H1 (cell line): ENCODE results near the gene CYP2W1. TPM values are rescaled to one million over a fixed set of nuclear protein-coding genes. Genes with fewer than 3 reads are reported as not detected.
"Not testable (repeated sequence)": the region's sequence is repeated elsewhere in the genome, so short reads cannot be mapped to it uniquely, and the experiment has no call there.

Experiments used
- CTCF ChIA-PET: fragments of 300-600 bp; sonication (Branson Sonifier 250); formaldehyde crosslinking; loops from one replicate; lab custom pipeline; 2021; ENCODE audit not compliant: partially characterized antibody; lab: Charles Lee
- POLR2A ChIA-PET: fragments of 300-600 bp; sonication (Branson Sonifier 250); formaldehyde crosslinking; loops from one replicate; lab custom pipeline; 2021; ENCODE audit warnings: inconsistent platforms; ENCODE audit not compliant: partially characterized antibody; lab: Charles Lee
- DNase-seq, 2 experiments: peaks; one replicate each; pipeline versions ENCODE4 v3.0.0 to v3.0.0-alpha.2; 2010 to 2022; ENCODE audit warnings: low spot score in 2 of 2, low read depth in 1 of 2, mixed read lengths in 1 of 2
- FAIRE-seq: peaks from 2 replicates; lab custom pipeline; 2011; peaks lifted over from hg19 to GRCh38; lab: Jason Lieb, UNC
- H2AFZ ChIP-seq: 2 replicates; pipeline ENCODE4 v1.8.1; 2012; ENCODE audit warnings: low read length, inconsistent platforms
- H2AK5ac ChIP-seq: 2 replicates; pipeline ENCODE4 v1.6.1; 2013; ENCODE audit warnings: low read depth, low read length
- H2BK120ac ChIP-seq: replicated peaks from 2 replicates; pipeline ENCODE3; 2013; ENCODE audit warnings: low read depth, low read length, inconsistent platforms
- H2BK12ac ChIP-seq: 2 replicates; pipeline ENCODE4 v1.6.1; 2013; ENCODE audit warnings: low read depth, low read length
- H2BK15ac ChIP-seq: 2 replicates; pipeline ENCODE4 v1.6.1; 2013; ENCODE audit warnings: low read length
- H2BK20ac ChIP-seq: 2 replicates; pipeline ENCODE4 v1.6.1; 2013; ENCODE audit warnings: low read length
- H2BK5ac ChIP-seq: 2 replicates; pipeline ENCODE4 v1.6.1; 2013; ENCODE audit warnings: low read depth, low read length
- H3K14ac ChIP-seq: 2 replicates; pipeline ENCODE4 v1.6.1; 2013; ENCODE audit warnings: inconsistent platforms; ENCODE audit not compliant: insufficient read length
- H3K18ac ChIP-seq: 2 replicates; pipeline ENCODE4 v1.6.1; 2013; ENCODE audit warnings: low read length; ENCODE audit errors: extremely low read depth
- H3K23ac ChIP-seq: 2 replicates; pipeline ENCODE4 v1.6.1; 2013; ENCODE audit warnings: inconsistent platforms; ENCODE audit not compliant: insufficient read length
- H3K23me2 ChIP-seq: 2 replicates; pipeline ENCODE4 v1.6.1; 2013; ENCODE audit warnings: low read depth, low read length
- H3K27ac ChIP-seq: 2 replicates; pipeline ENCODE4 v1.6.1; 2011; ENCODE audit warnings: low read depth, low read length, inconsistent platforms
- H3K27me3 ChIP-seq, 4 experiments: replicated peaks in 1 of 4; 1 replicate in 1 of 4; 2 replicates in 3 of 4; pipeline versions ENCODE4 v1.6.1 to v1.8.1; 2011 to 2013; ENCODE audit warnings: low read length in 3 of 4, mild to moderate bottlenecking in 3 of 4, inconsistent platforms in 2 of 4, mixed read lengths in 2 of 4, moderate library complexity in 1 of 4; ENCODE audit not compliant: control insufficient read depth in 3 of 4, insufficient read depth in 3 of 4; ENCODE audit errors: extremely low read depth in 1 of 4
- H3K36me3 ChIP-seq, 4 experiments: 2 replicates each; pipeline versions ENCODE4 v1.6.1 to v1.8.1; 2011 to 2013; ENCODE audit warnings: mild to moderate bottlenecking in 4 of 4, low read length in 3 of 4, moderate library complexity in 2 of 4, control low read depth in 1 of 4, inconsistent platforms in 1 of 4; ENCODE audit not compliant: insufficient read depth in 4 of 4, control insufficient read depth in 2 of 4
- H3K4ac ChIP-seq: replicated peaks from 2 replicates; pipeline ENCODE3; 2013; ENCODE audit warnings: low read length, low read depth, mixed read lengths, inconsistent platforms; ENCODE audit not compliant: insufficient read length
- H3K4me1 ChIP-seq, 4 experiments: replicated peaks in 1 of 4; 1 replicate in 1 of 4; 2 replicates in 3 of 4; pipeline versions ENCODE4 v1.6.1 to v1.8.1; 2011 to 2013; ENCODE audit warnings: low read length in 3 of 4, inconsistent platforms in 2 of 4, mixed read lengths in 1 of 4; ENCODE audit not compliant: insufficient read depth in 4 of 4, control insufficient read depth in 3 of 4
- H3K4me2 ChIP-seq, 2 experiments: 2 replicates each; pipeline versions ENCODE4 v1.6.1 to v1.8.1; 2011 to 2013; ENCODE audit warnings: low read depth in 2 of 2, low read length in 2 of 2, control low read depth in 1 of 2, inconsistent platforms in 1 of 2, mild to moderate bottlenecking in 1 of 2; ENCODE audit not compliant: insufficient read depth in 1 of 2
- H3K4me3 ChIP-seq, 4 experiments: fragments of 200-600, 300-600 bp in 1 of 4; sonication (generic), shearing (Covaris generic), sonication (Bioruptor Twin) in 1 of 4; 2 replicates each; pipeline versions ENCODE4 v1.5.1 to v1.8.1; 2011 to 2016; ENCODE audit warnings: low read length in 4 of 4, low read depth in 3 of 4, control low read depth in 2 of 4, inconsistent platforms in 2 of 4, mild to moderate bottlenecking in 2 of 4, mixed read lengths in 1 of 4, moderate library complexity in 1 of 4; ENCODE audit not compliant: insufficient read depth in 2 of 4; ENCODE audit errors: extremely low read depth in 1 of 4
- H3K56ac ChIP-seq: replicated peaks from 2 replicates; pipeline ENCODE3; 2013; ENCODE audit warnings: low read depth, mild to moderate bottlenecking, mixed read lengths, low read length, inconsistent platforms; ENCODE audit not compliant: insufficient read length
- H3K79me1 ChIP-seq: 2 replicates; pipeline ENCODE4 v1.6.1; 2013; ENCODE audit warnings: low read depth, low read length, control low read depth
- H3K79me2 ChIP-seq, 2 experiments: 2 replicates each; pipeline versions ENCODE4 v1.6.1 to v1.8.1; 2012 to 2013; ENCODE audit warnings: low read length in 2 of 2, mild to moderate bottlenecking in 2 of 2, inconsistent platforms in 1 of 2; ENCODE audit not compliant: insufficient read depth in 2 of 2, control insufficient read depth in 1 of 2
- H3K9ac ChIP-seq, 4 experiments: replicated peaks in 1 of 4; 1 replicate in 1 of 4; 2 replicates in 3 of 4; pipeline versions ENCODE4 v1.6.1 to v1.8.1; 2011 to 2013; ENCODE audit warnings: low read depth in 3 of 4, low read length in 3 of 4, control low read depth in 2 of 4, mild to moderate bottlenecking in 2 of 4, moderate library complexity in 2 of 4, inconsistent platforms in 1 of 4; ENCODE audit errors: extremely low read depth in 1 of 4
- H3K9me3 ChIP-seq, 2 experiments: 2 replicates each; pipeline versions ENCODE4 v1.6.1 to v1.8.1; 2012 to 2013; ENCODE audit warnings: mild to moderate bottlenecking in 2 of 2, moderate library complexity in 2 of 2, control low read depth in 1 of 2, inconsistent platforms in 1 of 2, low read depth in 1 of 2, low read length in 1 of 2, mixed read lengths in 1 of 2; ENCODE audit not compliant: insufficient read depth in 2 of 2
- H4K20me1 ChIP-seq, 2 experiments: replicated peaks in 1 of 2; 2 replicates each; pipeline versions ENCODE3 to v1.8.1; 2011 to 2013; ENCODE audit warnings: inconsistent platforms in 2 of 2, low read length in 2 of 2, mild to moderate bottlenecking in 1 of 2; ENCODE audit not compliant: insufficient read depth in 2 of 2, control insufficient read depth in 1 of 2
- H4K5ac ChIP-seq: 2 replicates; pipeline ENCODE4 v1.6.1; 2013; ENCODE audit warnings: low read length, low read depth, mixed read lengths, inconsistent platforms; ENCODE audit not compliant: insufficient read length
- H4K8ac ChIP-seq: 2 replicates; pipeline ENCODE4 v1.8.0; 2013; ENCODE audit warnings: mild to moderate bottlenecking, moderate library complexity, low read length, inconsistent platforms; ENCODE audit not compliant: insufficient read depth; ENCODE audit errors: extremely low read depth
- H4K91ac ChIP-seq: replicated peaks from 2 replicates; pipeline ENCODE3; 2013; ENCODE audit warnings: low read length, mixed read lengths, inconsistent platforms; ENCODE audit not compliant: insufficient read length
- BACH1 ChIP-seq: IDR thresholded peaks from 2 replicates; pipeline ENCODE4 v1.6.1; 2012; ENCODE audit warnings: low read length, improper control_type of control experiment
- GABPA ChIP-seq: IDR thresholded peaks from 2 replicates; pipeline ENCODE4 v1.6.1; 2011; ENCODE audit warnings: mild to moderate bottlenecking, low read length, moderate library complexity, borderline replicate concordance; ENCODE audit not compliant: insufficient read depth
- HDAC2 ChIP-seq, 2 experiments: fragments of 300-600 bp in 1 of 2; sonication (generic) in 1 of 2; IDR thresholded peaks; 2 replicates each; pipeline ENCODE4 v1.6.1; 2011 to 2012; ENCODE audit warnings: low read depth in 2 of 2, low read length in 2 of 2, mild to moderate bottlenecking in 2 of 2, moderate library complexity in 2 of 2, borderline replicate concordance in 1 of 2, inconsistent platforms in 1 of 2
- YY1 ChIP-seq: IDR thresholded peaks from 2 replicates; pipeline ENCODE4 v1.6.1; 2011; ENCODE audit warnings: low read depth, mild to moderate bottlenecking, low read length
- WGBS, 2 experiments: shearing (Covaris generic) in 1 of 2; methylation state at CpG; one replicate each; pipeline versions ENCODE4 v1.1.6 to v1.1.7; 2013 to 2015; ENCODE audit warnings: low lambda C conversion rate in 2 of 2, mixed read lengths in 2 of 2, inconsistent platforms in 1 of 2, low coverage in 1 of 2, missing lambda C conversion rate in 1 of 2; ENCODE audit not compliant: insufficient replicate concordance in 2 of 2, insufficient coverage in 1 of 2, insufficient read length in 1 of 2; ENCODE audit errors: extremely low coverage in 1 of 2, missing lambda C conversion rate in 1 of 2; 5-methylcytosine and 5-hydroxymethylcytosine counted together
- polyA plus RNA-seq, 7 experiments: library from polyadenylated mRNA; depleted of rRNA in 3 of 7; stranded (reverse) in 5 of 7; unstranded in 2 of 7; fragments of >200 nt in 5 of 7; fragments of 200-250 nt in 2 of 7; gene quantifications; 1 replicate in 5 of 7; 2 replicates in 1 of 7; 4 replicates in 1 of 7; pipeline versions ENCODE4 v1.2.1 to v1.2.3, GENCODE V29; 2011 to 2013; ENCODE audit warnings: missing spikeins in 2 of 7, mixed read lengths in 2 of 7
- total RNA-seq: library from RNA; stranded (reverse); fragmentation: NEBNext Ultra II Directional; extraction: Animal tissue kit (Norgen Biotek cat#: 25700); gene quantifications from 2 replicates; pipeline ENCODE4 v1.2.1, GENCODE V29; 2021

CYP2W1 gene
- total and polyA plus RNA-seq, 2 of the 8 experiments (the other 6 are each of a cell fraction or from before 2014, with no cell fraction given) = not detected

GRCh38 chr7:1001069-1001770 is 18.2 kb downstream of the CYP2W1 start:
- H3K4me3 ChIP-seq, H3K23ac ChIP-seq, H3K36me3 ChIP-seq, H2BK15ac ChIP-seq, H2AFZ ChIP-seq, H4K8ac ChIP-seq, POLR2A ChIA-PET, H2AK5ac ChIP-seq, H4K91ac ChIP-seq, H3K27me3 ChIP-seq, H3K9me3 ChIP-seq, FAIRE-seq, H3K27ac ChIP-seq, H4K5ac ChIP-seq, H3K4me2 ChIP-seq, H2BK20ac ChIP-seq, H3K9ac ChIP-seq, H3K23me2 ChIP-seq, H3K79me2 ChIP-seq, H2BK5ac ChIP-seq, H3K4me1 ChIP-seq, H4K20me1 ChIP-seq, H3K18ac ChIP-seq, H3K56ac ChIP-seq, H3K14ac ChIP-seq, H3K79me1 ChIP-seq, H3K4ac ChIP-seq, H2BK12ac ChIP-seq, H2BK120ac ChIP-seq: not testable (repeated sequence)
- WGBS, 2 experiments = 74% methylated on average over 7 of the region's 14 CpGs; no CpG with 5 or more reads in 1 of the 2 experiments
- CTCF ChIA-PET = interaction anchor here (0.9 to 10.0 kb wide), 2 partner anchors 23 to 65 kb away, joined by 3 to 143 read pairs; no protein-coding TSS in a partner anchor
- peak in 1 of 2 experiments; percentile 68 for DNase-seq
- TF ChIP-seq GABPA = 0 out of 2 replicates have a peak, but pooled peaks have one; percentile 37
- TF ChIP-seq HDAC2 (IDR thresholded peaks at IDR 0.05; ENCODE audit: borderline replicate concordance in 1 of 2, low read depth in 2 of 2, low read length in 2 of 2) = peak in 1 of 2 experiments; percentile 51; a peak in 1 of 4 replicates
- TF ChIP-seq BACH1 = peak; percentile 68
- TF ChIP-seq YY1 = peak; percentile 60; the same call in 1 of the 2 replicates
